Adrenal gland (tissue), 5 donors: Measurements from ENCODE around the gene BEND5.

Experiments used
- POLR2A ChIP-seq, 2 donors: fragments of 450-650 bp; IDR thresholded peaks; one replicate each; pipeline ENCODE4 v1.6.1; 2017; ENCODE audit warnings: antibody characterized with exemption in 2 of 2, mild to moderate bottlenecking in 2 of 2, moderate library complexity in 1 of 2
- TF ChIP-seq, protein P1 (sequence below), 6 experiments: fragments of 450-650 bp in 4 of 6; fragments of 200-600 bp in 2 of 6; sonication (generic) in 1 of 6; IDR thresholded peaks; 1 replicate in 5 of 6; 2 replicates in 1 of 6; pipeline versions ENCODE4 v1.5.1 to v1.8.0; 2016 to 2021; ENCODE audit warnings: antibody characterized with exemption in 6 of 6, mild to moderate bottlenecking in 2 of 6, moderate library complexity in 1 of 6
- donor health status: DM: no; HTN: no; CAD: no.

GRCh38 chr1:48678710-48679505 lies 97.8 kb downstream of the BEND5 start:
- TF ChIP-seq, protein P1, sequence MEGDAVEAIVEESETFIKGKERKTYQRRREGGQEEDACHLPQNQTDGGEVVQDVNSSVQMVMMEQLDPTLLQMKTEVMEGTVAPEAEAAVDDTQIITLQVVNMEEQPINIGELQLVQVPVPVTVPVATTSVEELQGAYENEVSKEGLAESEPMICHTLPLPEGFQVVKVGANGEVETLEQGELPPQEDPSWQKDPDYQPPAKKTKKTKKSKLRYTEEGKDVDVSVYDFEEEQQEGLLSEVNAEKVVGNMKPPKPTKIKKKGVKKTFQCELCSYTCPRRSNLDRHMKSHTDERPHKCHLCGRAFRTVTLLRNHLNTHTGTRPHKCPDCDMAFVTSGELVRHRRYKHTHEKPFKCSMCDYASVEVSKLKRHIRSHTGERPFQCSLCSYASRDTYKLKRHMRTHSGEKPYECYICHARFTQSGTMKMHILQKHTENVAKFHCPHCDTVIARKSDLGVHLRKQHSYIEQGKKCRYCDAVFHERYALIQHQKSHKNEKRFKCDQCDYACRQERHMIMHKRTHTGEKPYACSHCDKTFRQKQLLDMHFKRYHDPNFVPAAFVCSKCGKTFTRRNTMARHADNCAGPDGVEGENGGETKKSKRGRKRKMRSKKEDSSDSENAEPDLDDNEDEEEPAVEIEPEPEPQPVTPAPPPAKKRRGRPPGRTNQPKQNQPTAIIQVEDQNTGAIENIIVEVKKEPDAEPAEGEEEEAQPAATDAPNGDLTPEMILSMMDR (IDR thresholded peaks at IDR 0.05): no peak
- TF ChIP-seq POLR2A (IDR thresholded peaks at IDR 0.05): no peak
